K562 (cell line): ENCODE results near the gene GP1BB. TPM values are rescaled to one million over a fixed set of nuclear protein-coding genes. Genes with fewer than 3 reads are reported as not detected.

Experiments
- ATF1 ChIP-seq, 2 experiments: fragments of 450-650 bp in 1 of 2; IDR thresholded peaks; 2 replicates each; pipeline ENCODE4 v1.6.1; 2016; ENCODE audit warnings: missing compliant biosample characterization in 1 of 2, missing genetic modification characterization in 1 of 2
- BRD9 ChIP-seq: fragments of 450-650 bp; IDR thresholded peaks from 2 replicates; pipeline ENCODE4 v1.6.1; 2018; ENCODE audit warnings: low read depth; ENCODE audit not compliant: partially characterized antibody
- CEBPB ChIP-seq: fragments of 450-650 bp; IDR thresholded peaks from 2 replicates; pipeline ENCODE4 v1.6.1; 2016; ENCODE audit warnings: missing genetic modification characterization, missing compliant biosample characterization
- E2F6 ChIP-seq, 2 experiments: IDR thresholded peaks; 2 replicates each; pipeline ENCODE4 v1.6.1; 2011; ENCODE audit warnings: borderline replicate concordance in 1 of 2, control low read depth in 1 of 2, low read depth in 1 of 2, low read length in 1 of 2, mild to moderate bottlenecking in 1 of 2, mixed read lengths in 1 of 2, moderate library complexity in 1 of 2; ENCODE audit not compliant: insufficient read depth in 1 of 2, insufficient read length in 1 of 2, poor library complexity in 1 of 2, severe bottlenecking in 1 of 2; ENCODE audit errors: extremely low read depth in 1 of 2
- EGR1 ChIP-seq: fragments of 450-650 bp; conservative IDR thresholded peaks from 2 replicates; pipeline ENCODE4 v1.6.1; 2017; ENCODE audit warnings: mild to moderate bottlenecking
- FOXJ3 ChIP-seq: sonication (generic); formaldehyde crosslinking; IDR thresholded peaks from 2 replicates; pipeline ENCODE4 v1.4.0; 2020; ENCODE audit warnings: mild to moderate bottlenecking, missing genetic modification reagents
- HDAC2 ChIP-seq: fragments of 450-650 bp; IDR thresholded peaks from 2 replicates; pipeline ENCODE4 v1.6.1; 2016; ENCODE audit warnings: mild to moderate bottlenecking
- HDAC6 ChIP-seq: IDR thresholded peaks from 2 replicates; pipeline ENCODE4 v1.6.1; 2012; ENCODE audit warnings: low read depth, mild to moderate bottlenecking, control low read depth, inconsistent platforms, low read length, moderate library complexity
- HMG20B ChIP-seq: fragments of 250-450 bp; sonication (Bioruptor Pico); IDR thresholded peaks from 2 replicates; pipeline ENCODE4 v1.5.0; 2021; ENCODE audit warnings: mild to moderate bottlenecking
- LARP7 ChIP-seq: fragments of 450-650 bp; IDR thresholded peaks from 2 replicates; pipeline ENCODE4 v1.6.1; 2016
- LEF1 ChIP-seq: fragments of 450-650 bp; IDR thresholded peaks from 2 replicates; pipeline ENCODE4 v1.6.1; 2016; ENCODE audit warnings: mild to moderate bottlenecking
- NFRKB ChIP-seq: fragments of 450-650 bp; IDR thresholded peaks from 2 replicates; pipeline ENCODE4 v1.6.1; 2016; ENCODE audit warnings: low read depth
- NONO ChIP-seq, 2 experiments: fragments of 200-400 bp in 1 of 2; fragments of 450-650 bp in 1 of 2; formaldehyde crosslinking in 1 of 2; IDR thresholded peaks; 2 replicates each; pipeline ENCODE4 v1.6.1; 2017; ENCODE audit warnings: low read depth in 2 of 2, mild to moderate bottlenecking in 2 of 2, moderate library complexity in 2 of 2, low read length in 1 of 2
- POLR2AphosphoS2 ChIP-seq: IDR thresholded peaks from 2 replicates; pipeline ENCODE4 v1.6.1; 2012; ENCODE audit warnings: low read length, improper control_type of control experiment
- PYGO2 ChIP-seq: fragments of 450-650 bp; IDR thresholded peaks from 2 replicates; pipeline ENCODE4 v1.6.1; 2016; ENCODE audit warnings: mild to moderate bottlenecking, missing genetic modification characterization, moderate library complexity, missing compliant biosample characterization
- RAD21 ChIP-seq, 2 experiments: fragments of 250-450 bp in 1 of 2; fragments of 450-650 bp in 1 of 2; sonication (Bioruptor Pico) in 1 of 2; formaldehyde crosslinking in 1 of 2; IDR thresholded peaks in 1 of 2; conservative IDR thresholded peaks in 1 of 2; 2 replicates each; pipeline versions ENCODE4 v1.4.0 to v1.8.0; 2020 to 2022; ENCODE audit warnings: mild to moderate bottlenecking in 2 of 2, moderate library complexity in 1 of 2
- RBFOX2 ChIP-seq: fragments of 200-400 bp; formaldehyde crosslinking; IDR thresholded peaks from 2 replicates; pipeline ENCODE4 v1.6.1; 2017; ENCODE audit warnings: low read depth, mild to moderate bottlenecking, low read length, moderate library complexity
- RCOR1 ChIP-seq, 2 experiments: IDR thresholded peaks; 2 replicates each; pipeline ENCODE4 v1.6.1; 2012; ENCODE audit warnings: low read depth in 2 of 2, low read length in 2 of 2, borderline replicate concordance in 1 of 2, improper control_type of control experiment in 1 of 2
- RFX1 ChIP-seq: fragments of 450-650 bp; IDR thresholded peaks from 2 replicates; pipeline ENCODE4 v1.6.1; 2016; ENCODE audit warnings: mild to moderate bottlenecking, moderate library complexity
- STAG1 ChIP-seq: sonication (generic); formaldehyde crosslinking; IDR thresholded peaks from 2 replicates; pipeline ENCODE4 v1.5.0; 2020; ENCODE audit warnings: missing genetic modification reagents, borderline replicate concordance
- TBP ChIP-seq: optimal IDR thresholded peaks from 2 replicates; pipeline ENCODE3; 2011; ENCODE audit warnings: low read depth, low read length, improper control_type of control experiment
- ZEB2 ChIP-seq: fragments of 450-650 bp; IDR thresholded peaks from 2 replicates; pipeline ENCODE4 v1.6.1; 2016
- ZFP36 ChIP-seq: fragments of 150-350 bp; IDR thresholded peaks from 2 replicates; pipeline ENCODE4 v1.6.1; 2018; ENCODE audit warnings: low read length, low read depth; ENCODE audit not compliant: partially characterized antibody
- ZNF764 ChIP-seq: fragments of 250-450 bp; sonication (Bioruptor Pico); IDR thresholded peaks from 2 replicates; pipeline ENCODE4 v1.4.0; 2020; ENCODE audit warnings: low read depth, mild to moderate bottlenecking, moderate library complexity
- polyA plus RNA-seq, 8 experiments: library from polyadenylated mRNA; depleted of rRNA in 4 of 8; stranded (reverse) in 5 of 8; unstranded in 3 of 8; fragments of >200 nt; fragmentation: Nextera tagmentation in 2 of 8; fragmentation: Illumina TruSeq in 1 of 8; extraction: Ambion mirVana in 2 of 8; extraction: Trizol in 1 of 8; gene quantifications; 2 replicates each; pipeline versions ENCODE4 v1.2.1 to v1.2.3, GENCODE V29; 2011 to 2014; ENCODE audit warnings: inconsistent platforms in 1 of 8, missing spikeins in 1 of 8
- total RNA-seq, 7 experiments: library from RNA; depleted of rRNA in 6 of 7; stranded (reverse); fragments of >200 nt in 6 of 7; fragmentation: Illumina TruSeq in 2 of 7; extraction: Trizol in 2 of 7; gene quantifications; 2 replicates each; pipeline versions ENCODE4 v1.2.1 to v1.2.3, GENCODE V29; 2011 to 2021; ENCODE audit warnings: low replicate concordance in 1 of 7
- TF ChIP-seq, protein P1 (sequence below): fragments of 450-650 bp; IDR thresholded peaks from 2 replicates; pipeline ENCODE4 v1.6.1; 2014; ENCODE audit warnings: low read depth, mild to moderate bottlenecking, moderate library complexity, borderline replicate concordance

GP1BB gene
- total and polyA plus RNA-seq, 9 of the 15 experiments (the other 6 are each of a cell fraction or from before 2014, with no cell fraction given) = 0.69 to 162 (median 2.8) TPM

DNA sequence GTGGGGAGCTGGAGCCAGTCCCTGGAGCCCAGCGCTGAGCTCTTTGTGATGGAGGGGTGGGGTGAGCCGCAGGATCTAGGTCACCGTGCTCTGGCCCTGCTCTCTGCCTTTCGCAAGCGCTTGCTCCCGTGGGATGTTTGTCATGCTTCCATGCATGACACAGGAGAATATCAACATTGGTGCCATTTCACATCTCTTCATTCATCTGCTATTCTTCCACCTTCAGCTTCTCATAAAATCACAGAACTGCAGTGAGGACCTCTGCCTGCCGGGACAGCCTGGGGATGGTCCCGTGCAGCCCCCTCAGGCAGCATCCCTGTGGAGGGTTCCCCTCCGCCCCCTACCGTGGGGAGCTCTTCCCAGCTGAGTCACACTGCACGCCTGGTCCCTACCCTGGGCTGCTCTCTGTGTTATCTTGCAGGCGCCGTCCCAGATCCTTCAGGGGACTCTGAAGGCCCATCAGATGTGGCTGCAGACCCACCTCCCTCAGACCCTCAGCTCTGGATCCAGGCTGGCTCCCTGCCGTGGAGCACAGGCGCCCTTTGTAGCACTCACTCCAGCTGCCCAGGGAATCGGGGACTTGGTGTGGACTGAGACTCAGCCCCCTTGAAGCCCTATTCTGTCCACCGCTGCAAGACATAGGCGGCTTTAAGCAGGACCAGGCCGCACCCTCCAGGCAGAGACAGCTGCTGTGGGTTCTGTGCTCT lies 14.1 kb upstream of the GP1BB start (continued):
- TF ChIP-seq, protein P1, sequence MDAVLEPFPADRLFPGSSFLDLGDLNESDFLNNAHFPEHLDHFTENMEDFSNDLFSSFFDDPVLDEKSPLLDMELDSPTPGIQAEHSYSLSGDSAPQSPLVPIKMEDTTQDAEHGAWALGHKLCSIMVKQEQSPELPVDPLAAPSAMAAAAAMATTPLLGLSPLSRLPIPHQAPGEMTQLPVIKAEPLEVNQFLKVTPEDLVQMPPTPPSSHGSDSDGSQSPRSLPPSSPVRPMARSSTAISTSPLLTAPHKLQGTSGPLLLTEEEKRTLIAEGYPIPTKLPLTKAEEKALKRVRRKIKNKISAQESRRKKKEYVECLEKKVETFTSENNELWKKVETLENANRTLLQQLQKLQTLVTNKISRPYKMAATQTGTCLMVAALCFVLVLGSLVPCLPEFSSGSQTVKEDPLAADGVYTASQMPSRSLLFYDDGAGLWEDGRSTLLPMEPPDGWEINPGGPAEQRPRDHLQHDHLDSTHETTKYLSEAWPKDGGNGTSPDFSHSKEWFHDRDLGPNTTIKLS = no peak
- TF ChIP-seq ZNF764 (0 out of 2 replicates have a peak, but pooled peaks have one; percentile 3), LEF1 (no peak), TBP (no peak), POLR2AphosphoS2 (no peak), BRD9 (no peak), NONO (IDR thresholded peaks at IDR 0.05; ENCODE audit: low read depth in 2 of 2, low read length in 1 of 2) (no peak), LARP7 (no peak), E2F6 (IDR thresholded peaks at IDR 0.05; ENCODE audit: borderline replicate concordance in 1 of 2, extremely low read depth in 1 of 2, insufficient read depth in 1 of 2, insufficient read length in 1 of 2, low read depth in 1 of 2, low read length in 1 of 2, poor library complexity in 1 of 2, severe bottlenecking in 1 of 2) (no peak), RBFOX2 (no peak), HDAC2 (0 out of 2 replicates have a peak, but pooled peaks have one; percentile 53), HMG20B (no peak), CEBPB (tag) (peak; percentile 86), NFRKB (no peak), RAD21 (CRISPR knock-in tag; conservative IDR thresholded peaks at IDR 0.05 in 1 of 2, IDR thresholded peaks at IDR 0.05 in 1 of 2) (no peak), HDAC6 (0 out of 2 replicates have a peak, but pooled peaks have one; percentile 52), RCOR1 (IDR thresholded peaks at IDR 0.05; ENCODE audit: borderline replicate concordance in 1 of 2, low read depth in 2 of 2, low read length in 2 of 2) (peak in 1 of 2 experiments; percentile 31; a peak in 1 of 4 replicates), ATF1 (CRISPR knock-in tag; IDR thresholded peaks at IDR 0.05) (no peak), ATF1 (tag; IDR thresholded peaks at IDR 0.05) (peak; percentile 37; the same call in 1 of the 2 replicates), STAG1 (CRISPR knock-in tag) (no peak), FOXJ3 (CRISPR knock-in tag) (no peak), RFX1 (no peak), ZFP36 (peak; percentile 54), PYGO2 (tag) (no peak), EGR1 (peak; percentile 38; the same call in 1 of the 2 replicates), ZEB2 (no peak)
